CD1c-positive myeloid dendritic cell (primary cell): ENCODE data around the gene PRAMEF11.
"Not testable (repeated sequence)": the region's sequence is repeated elsewhere in the genome, so short reads cannot be mapped to it uniquely, and the experiment has no call there.

Experiments
- DNase-seq: peaks from one replicate; pipeline ENCODE4 v3.0.0-alpha.2; 2016; ENCODE audit errors: extremely low spot score

Gene PRAMEF11

DNA sequence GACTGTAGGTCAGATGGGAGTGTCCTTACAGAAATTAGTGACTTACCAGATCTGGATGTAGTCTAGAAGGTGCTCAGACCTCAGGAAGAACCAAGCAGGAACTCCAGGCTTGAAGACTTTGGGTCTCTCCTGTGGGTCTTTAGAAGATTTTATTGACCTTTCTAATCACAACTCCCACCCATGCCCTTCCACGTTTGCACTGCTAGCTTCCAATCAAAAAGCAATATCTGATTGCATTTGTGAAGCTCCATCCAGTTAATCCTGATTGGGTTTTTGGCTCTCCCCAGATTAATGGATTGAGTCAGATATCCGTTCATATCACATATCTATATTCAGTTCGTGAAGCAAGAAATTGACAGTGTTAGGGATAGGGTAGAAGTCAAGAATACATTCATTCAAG is at the start of gene PRAMEF11:
Gene PRAMEF11 (minus strand): TSS at position 101 of the 400 bp plus-strand sequence. CDS start 2,621 bp downstream, outside the sequence.
- DNase-seq, result not testable (repeated sequence)

DNA sequence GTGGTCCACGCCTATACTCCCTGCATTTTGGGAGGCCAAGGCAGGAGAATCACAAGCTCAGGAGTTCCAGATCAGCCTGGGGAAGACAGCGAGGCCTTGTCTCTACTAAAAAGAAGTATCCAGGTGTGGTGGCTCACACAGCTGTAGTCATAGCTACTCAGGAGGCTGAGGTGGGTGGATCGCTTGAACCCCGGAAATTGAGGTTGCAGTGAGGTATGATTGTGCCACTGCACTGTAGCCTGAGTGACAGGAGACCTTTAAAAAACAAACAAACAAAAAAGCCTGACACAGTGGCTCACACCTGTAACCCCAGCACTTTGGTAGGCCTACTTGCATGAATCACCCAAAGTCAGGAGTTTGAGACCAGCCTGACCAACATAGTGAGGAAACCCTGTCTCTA is 47.2 kb upstream of the PRAMEF11 start:
- not testable (repeated sequence) for DNase-seq

DNA sequence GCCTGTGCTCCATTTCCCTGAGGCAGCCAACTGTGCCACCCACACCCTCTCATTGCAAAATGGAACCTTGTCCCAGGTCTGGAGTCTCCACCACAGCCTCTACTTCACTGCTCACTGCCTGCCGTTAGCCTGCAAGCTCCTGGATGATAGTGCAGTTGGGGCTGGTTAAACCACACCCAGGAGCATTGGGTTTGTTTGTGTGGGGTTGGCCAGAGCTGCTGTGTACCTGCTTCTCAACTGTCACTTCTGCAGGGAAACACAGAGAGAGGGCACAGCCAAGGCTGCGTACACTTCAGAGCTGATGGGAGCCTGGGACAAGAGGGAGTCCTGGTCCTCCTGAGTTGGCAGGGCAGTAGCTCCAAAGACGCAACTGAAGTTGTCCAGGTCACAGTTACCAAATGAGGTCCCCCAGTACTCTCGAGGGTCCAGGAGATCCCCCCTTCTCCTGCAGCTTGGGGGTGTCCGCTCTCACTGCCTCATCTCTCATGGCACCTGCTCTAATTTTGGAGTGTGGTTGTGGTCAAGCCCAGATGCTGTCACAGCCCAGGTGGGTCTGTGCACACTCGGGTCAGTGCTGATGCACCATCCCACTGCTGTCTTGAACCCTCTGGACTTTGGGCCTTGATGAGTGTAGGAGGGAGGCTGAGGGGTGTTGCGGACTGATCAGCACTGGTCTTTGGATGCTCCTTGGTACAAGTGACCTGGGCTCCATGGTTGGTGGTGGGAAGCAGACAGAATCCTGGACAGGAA is 32.1 kb upstream of the PRAMEF11 start:
- DNase-seq, result not testable (repeated sequence)

DNA sequence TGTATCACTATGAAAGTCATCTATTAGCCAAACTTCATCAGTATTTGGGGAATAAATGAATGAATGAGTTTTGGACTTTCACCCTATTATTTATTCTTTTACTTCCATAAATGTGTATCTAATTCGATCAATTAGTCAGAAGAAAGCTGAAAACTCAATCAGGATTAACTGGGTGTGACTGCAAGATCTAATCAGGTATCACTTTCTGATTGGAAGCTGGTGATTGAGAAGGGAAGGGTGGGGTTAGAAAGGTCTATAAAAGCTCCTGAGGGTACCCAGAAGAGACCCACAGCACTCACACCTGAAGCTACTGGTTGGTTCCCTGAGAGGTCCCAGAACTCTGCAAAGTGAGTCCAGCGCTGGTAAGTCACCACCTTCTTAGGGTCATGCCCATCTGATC is 25.6 kb upstream of the PRAMEF11 start, which contains the start of gene PRAMEF2:
Gene PRAMEF2 (plus strand): TSS at position 301 of the 400 bp plus-strand sequence. CDS start 1,924 bp downstream, outside the sequence.
- not testable (repeated sequence) for DNase-seq

DNA sequence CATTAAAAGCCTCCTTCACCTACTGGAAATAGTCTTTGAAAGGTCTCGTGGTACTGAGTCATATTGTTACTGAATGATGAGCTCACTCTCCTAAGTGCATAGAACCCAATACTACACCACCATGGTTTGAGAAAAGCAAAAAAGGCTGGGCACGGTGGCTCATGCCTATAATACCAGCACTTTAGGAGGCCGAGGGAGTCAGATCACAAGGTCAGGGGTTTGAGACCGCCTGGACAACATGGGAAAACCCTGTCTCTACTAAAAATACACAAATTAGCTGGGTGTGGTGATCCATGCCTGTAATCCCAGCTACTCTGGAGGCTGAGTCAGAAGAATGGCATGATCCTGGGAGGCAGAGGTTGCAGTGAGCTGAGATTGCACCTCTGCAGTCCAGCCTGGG is 20.6 kb upstream of the PRAMEF11 start:
- no peak for DNase-seq

DNA sequence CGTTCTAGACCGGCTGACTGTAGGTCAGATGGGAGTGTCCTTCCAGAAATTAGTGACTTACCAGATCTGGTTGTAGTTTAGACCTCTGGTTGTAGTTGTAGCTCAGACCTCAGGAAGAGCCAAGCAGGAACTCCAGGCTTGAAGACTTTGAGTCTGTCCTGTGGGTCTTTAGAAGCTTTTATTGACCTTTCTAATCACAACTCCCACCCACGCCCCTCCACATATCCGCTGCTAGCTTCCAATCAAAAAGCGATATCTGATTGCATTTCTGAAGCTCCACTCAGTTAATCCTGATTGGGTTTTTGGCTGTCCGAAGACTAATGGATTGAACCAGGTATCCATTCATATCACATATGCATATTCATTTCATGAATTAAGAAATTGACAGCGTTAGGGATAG is 17.4 kb upstream of the PRAMEF11 start, which contains the start of gene HNRNPCL1:
Gene HNRNPCL1 (minus strand): TSS at position 101 of the 400 bp plus-strand sequence. CDS start 431 bp downstream, outside the sequence.
- not testable (repeated sequence) for DNase-seq

DNA sequence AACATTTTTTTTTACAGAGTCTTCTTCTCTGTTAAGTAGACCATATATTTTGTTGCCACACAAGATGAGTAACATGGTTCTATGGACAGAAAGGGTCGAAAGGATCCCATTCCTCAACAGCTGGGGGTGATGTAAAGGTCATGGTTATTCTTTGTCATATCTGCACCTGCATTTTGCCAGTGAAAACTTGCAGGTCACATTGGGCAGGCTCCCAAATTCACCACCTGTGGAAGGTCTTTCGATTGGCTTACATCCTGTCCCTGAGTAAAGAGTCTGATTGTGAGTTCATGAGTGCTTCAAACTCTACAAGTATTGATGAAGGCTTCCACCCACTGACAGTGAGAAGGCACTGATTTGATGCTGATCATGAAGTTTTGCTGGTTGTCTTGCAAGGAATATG is 2.0 kb upstream of the PRAMEF11 start:
- DNase-seq, result not testable (repeated sequence)

DNA sequence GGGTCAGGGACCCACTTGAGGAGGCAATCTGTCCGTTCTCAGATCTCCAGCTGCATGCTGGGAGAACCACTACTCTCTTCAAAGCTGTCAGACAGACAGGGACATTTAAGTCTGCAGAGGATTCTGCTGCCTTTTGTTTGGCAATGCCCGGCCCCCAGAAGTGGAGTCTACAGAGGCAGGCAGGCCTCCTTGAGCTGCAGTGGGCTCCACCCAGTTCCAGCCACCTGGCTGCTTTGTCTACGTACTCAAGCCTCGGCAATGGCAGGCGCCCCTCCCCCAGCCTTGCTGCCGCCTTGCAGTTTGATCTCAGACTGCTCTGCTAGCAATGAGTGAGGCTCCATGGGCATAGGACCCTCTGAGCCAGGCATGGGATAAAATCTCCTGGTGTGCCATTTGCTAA is 12.1 kb downstream of the PRAMEF11 start:
- not testable (repeated sequence) for DNase-seq

DNA sequence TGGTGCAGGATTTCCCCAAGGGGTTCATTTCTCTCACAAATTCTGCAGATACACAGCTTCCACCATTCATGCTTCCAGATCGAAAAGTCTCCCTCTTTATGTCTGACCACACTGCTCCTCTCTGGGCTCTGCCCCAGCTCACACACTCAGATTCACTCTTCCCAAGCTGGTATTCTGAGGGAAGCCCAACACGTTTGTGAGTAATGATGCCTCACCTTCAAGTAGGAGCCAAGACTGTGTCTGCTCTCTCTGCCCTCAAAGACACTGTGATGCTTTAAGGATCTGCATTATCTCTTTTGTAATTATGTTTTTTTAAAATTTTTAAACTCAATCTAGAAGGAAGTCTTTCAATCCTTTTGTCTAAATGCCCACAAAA is 19.8 kb downstream of the PRAMEF11 start:
- DNase-seq, result no peak

DNA sequence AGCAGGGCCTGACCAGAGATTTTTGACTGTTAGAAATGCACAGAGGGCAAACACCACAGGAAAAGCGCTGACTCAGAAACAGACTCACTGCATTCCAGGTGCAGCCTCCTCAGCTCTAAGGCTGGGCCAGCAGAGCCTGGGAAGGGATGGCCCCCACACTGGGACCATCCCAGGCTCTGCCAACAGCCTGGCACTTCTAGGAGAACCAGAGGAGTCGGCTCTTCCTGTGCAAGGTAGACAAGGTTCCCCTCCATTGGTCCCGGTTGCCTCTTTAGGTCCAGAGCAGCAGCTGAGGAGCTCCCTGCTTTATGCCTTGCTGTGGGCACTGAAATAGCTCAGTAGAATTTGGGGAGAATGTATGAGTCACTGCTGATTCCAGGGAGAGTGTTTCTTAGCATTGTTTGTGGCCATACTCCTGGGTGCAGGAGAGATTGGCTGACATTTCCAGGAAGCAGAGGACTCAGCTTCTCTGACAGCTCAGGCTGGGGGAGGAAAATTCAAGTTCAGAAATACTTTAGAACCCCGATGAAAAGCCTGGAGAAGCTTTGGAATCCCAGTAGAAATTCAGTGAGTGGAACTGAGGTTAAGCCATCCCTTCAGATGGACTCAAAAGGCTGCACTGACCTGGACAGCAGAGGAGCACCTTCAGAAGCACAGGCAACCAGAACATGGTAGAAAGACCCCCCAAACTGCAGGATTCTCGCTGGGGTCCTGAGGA is 20.4 kb downstream of the PRAMEF11 start:
- no peak for DNase-seq

DNA sequence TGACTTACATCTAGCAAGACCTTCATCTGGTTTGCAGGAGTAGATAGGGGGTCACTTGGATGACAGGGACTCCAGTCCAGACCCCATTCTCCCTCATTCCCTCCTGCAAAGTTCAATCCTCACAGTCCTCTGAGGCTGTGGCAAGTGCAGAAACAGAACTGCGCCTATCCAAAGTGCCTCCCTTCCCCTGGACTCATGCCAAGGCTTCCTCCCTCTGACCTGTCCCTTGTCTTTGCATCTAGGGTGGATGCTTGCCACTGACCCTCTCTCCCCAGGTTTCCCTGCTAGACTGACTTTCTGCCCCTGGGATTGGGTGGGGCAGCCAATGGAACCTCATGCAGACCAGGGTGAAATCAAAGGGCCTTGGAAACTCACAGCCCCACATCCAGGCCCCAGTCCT is 21.3 kb downstream of the PRAMEF11 start:
- no peak for DNase-seq

DNA sequence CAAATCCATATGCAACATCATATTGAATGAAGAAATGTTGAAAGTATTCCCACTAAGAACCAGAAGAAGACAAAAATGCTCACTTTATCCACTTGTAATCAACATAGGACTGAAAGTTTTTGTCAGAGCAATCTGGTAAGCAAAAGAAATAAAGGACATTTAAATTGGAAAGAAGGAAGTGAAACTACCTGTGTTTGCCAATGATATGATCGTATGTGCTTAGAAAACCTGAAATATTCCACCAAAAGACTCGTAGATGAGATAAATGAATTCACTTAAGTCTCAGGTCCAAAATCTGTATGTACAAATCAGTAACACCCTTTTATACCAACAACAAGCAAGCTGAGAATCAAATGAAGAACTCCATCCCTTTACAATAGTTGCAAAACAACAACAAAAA is 31.5 kb downstream of the PRAMEF11 start:
- DNase-seq, result no peak

DNA sequence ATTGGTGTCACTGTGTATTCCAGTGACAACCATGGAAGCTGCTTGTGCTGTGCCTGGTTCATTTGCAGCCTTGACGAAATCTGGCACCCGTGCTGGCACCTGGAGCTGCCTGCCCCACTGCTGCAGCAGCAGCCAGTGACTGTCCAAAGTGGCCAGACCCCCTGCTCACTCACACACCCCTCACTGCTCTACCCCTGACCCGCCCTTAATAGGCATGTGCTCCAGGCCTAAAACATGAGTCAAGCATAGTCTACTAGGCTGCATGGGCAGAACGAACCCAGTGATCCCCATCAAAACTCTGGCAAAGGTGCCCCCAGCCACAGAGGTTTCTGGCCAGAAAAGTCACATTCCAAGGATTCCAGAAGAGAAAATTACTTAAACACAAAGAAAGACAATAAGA is 32.3 kb downstream of the PRAMEF11 start:
- no peak for DNase-seq

DNA sequence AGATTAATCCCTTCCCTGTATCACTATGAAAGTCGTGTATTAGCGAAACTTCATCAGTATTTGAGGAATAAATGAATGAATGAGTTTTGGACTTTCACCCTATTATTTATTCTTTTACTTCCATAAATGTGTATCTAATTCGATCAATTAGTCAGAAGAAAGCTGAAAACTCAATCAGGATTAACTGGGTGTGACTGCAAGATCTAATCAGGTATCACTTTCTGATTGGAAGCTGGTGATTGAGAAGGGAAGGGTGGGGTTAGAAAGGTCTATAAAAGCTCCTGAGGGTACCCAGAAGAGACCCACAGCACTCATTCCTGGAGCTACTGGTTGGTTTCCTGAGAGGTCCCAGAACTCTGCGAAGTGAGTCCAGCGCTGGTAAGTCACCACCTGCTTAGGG is 40.1 kb downstream of the PRAMEF11 start, which contains the start of gene PRAMEF1:
Gene PRAMEF1 (plus strand): TSS at position 301 of the 400 bp plus-strand sequence. CDS start 1,831 bp downstream, outside the sequence.
- not testable (repeated sequence) for DNase-seq

DNA sequence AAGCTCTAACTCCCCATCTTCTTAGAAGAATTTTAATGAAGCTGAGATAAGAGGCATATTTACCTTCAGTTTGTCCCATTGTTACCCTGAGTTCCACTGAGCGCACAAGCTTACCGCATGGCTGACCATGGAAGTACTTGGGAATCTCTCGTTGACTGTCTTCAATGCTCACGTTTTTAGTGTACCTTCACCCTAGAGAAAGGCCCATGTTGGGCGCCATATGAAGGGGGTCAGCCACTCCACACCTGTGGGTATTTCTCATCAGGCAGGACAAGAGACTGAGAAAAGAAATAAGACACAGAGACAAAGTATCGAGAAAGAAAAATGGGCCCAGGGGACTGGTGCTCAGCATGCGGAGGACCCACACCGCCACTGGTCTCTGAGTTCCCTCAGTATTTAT is 46.5 kb downstream of the PRAMEF11 start:
- DNase-seq, result not testable (repeated sequence)

DNA sequence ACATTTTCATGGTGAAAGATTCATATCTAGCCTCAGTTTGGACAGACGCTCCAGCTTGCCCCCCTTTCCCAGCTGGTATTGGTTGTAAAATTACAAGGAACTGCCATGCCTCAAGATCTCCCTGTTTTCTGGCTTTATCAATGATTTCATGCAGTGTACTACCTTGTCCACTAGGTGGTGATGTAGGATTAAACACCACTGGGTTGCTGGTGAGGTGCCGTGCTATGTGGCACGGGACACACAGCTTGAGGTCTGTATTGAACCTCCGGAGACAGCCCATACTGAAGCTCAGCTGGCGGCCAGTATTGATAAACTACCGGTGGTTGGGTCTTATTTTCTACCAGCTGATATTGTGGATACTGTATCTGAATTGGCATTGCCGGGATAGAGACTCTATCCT is 47.4 kb downstream of the PRAMEF11 start:
- DNase-seq, result not testable (repeated sequence)

DNA sequence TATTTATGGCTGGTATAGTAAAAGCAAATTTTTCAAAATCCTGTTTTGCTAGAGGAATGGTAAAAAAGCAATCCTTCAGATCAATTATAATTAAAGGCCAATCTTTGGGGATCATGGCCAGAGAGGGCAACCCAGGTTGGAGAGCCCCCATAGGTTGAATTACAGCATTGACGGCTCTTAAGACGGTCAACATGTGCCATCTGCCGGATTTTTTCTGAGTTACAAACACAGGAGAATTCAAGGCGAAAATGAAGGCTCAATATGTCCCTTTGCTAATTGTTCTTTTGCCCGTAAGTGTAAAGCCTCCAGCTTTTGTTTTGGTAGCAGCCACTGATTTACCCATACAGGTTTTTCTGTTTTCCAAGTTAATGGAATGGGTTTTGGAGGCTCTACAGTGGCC is 49.7 kb downstream of the PRAMEF11 start:
- DNase-seq, result not testable (repeated sequence)

DNA sequence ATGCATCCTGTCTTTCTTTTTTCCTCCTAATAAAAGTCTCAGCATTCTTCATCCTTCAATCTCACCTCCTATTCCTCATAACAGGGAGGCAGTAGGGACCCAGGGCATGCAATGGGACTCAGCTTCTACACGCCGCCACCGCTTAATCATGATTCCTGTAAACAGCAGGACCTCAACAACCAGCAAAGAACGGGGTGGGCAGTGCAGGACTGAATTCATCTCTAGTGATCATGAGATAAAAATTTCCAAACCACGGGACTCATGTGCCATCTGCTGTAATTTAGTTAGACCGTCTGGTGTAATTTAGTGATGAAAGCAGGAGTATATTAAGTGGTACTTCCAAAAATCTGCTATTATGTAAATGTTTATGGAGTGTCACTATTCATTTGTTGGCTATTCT is 52.3 kb downstream of the PRAMEF11 start:
- DNase-seq, result no peak

DNA sequence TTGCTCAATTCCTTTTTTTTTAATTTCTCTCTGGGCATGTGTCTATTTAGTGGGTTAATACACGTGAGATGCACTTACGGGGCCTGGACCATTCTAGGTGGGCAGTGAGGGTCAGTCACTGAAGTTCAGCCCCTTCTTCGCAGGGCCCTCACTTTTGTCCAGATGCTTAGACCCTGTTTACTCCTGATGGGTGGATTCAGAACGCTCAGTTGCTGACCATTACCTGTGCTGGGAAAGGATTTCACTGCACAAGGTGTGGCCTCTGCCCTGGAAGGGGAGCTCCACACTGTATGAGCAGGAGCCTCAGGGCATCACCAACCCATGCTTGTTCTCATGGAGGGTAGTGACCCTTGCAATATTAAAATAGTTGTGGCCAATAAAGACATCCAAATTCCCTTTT is 53.1 kb downstream of the PRAMEF11 start:
- DNase-seq, result no peak

DNA sequence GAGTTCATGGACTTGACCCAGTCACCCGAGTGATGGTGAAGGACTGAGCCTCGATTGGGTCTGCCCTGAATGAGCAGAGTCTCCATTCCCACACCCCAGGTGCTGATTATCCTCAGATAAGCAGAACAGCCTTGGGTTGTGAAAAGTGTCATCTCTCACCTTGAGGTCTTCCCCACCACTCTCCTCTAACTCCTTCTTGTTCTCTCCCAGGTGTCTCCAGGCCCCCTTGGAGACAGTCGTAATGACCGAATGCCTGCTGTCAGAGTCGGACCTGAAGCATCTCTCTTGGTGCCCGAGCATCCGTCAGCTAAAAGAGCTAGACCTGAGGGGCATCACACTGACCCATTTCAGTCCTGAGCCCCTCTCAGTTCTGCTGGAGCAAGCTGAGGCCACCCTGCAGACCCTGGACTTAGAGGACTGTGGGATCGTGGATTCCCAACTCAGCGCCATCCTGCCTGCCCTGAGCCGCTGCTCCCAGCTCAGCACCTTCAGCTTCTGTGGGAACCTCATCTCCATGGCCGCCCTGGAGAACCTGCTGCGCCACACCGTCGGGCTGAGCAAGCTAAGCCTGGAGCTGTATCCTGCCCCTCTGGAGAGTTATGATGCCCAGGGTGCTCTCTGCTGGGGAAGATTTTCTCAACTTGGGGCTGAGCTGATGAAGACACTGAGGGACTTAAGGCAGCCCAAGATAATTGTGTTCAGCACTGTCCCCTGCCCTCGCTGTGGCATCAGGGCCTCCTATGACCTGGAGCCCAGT is 54.2 kb downstream of the PRAMEF11 start:
- no peak for DNase-seq

DNA sequence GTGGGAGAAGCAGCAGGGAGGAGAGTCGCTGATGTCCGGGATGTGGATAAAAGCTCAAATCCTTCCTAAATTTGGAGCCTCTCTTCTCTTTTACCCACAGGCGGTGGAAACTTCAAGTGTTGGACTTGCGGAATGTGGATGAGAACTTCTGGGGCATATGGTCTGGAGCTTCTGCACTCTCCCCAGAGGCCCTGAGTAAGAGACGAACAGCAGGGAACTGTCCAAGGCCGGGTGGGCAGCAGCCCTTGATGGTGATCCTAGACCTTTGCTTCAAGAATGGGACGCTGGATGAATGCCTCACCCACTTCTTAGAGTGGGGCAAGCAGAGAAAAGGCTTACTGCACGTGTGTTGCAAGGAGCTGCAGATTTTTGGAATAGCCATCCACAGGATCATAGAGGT is 55.8 kb downstream of the PRAMEF11 start:
- DNase-seq, result no peak

DNA sequence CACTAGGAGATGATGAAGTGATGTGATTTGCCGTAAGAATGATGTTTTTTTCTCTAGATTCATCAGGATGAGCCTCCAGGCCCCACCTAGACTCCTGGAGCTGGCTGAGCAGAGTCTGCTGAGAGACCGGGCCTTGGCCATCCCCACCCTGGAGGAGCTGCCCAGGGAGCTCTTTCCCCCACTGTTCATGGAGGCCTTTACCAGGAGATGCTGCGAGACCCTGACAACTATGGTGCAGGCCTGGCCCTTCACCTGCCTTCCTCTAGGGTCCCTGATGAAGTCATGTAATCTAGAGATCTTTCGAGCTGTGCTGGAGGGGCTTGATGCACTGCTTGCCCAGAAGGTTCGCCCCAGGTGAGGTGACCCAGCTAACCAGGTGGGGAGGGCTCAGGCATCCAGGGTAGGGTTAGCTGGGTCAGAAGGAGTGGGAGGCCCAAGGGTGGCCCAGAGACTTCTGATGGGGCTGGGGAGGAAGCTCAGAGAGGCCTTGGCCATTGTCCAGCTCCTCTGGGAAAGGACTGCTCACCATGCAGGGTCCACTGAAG is 56.3 kb downstream of the PRAMEF11 start:
- no peak for DNase-seq
